Measurements from ENCODE around the gene BTLA.

DNA sequence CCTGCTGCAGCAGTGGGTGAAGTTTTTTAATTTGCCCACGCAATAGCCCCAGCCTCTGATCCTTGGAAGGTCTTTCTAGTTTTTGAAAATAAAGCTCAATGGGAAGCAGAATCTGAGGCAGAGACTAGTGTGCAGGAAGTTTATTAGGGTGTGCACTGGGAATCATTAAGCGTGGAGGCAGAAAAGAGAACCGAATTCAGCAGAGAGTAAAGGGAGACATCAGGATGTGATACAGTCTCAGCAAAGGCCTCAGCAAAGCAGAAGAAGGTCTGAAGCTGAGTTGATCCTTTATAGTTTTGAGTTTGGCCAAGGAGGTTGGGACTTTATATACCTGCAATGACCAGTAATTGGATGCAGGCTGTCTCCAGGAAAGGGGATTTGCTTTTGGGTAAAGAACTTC lies 4.9 kb upstream of the BTLA start:
- TF ChIP-seq ZBTB49 (tag by site-specific recombination; IDR thresholded peaks at IDR 0.05; ENCODE audit: low read depth) (no peak), ZNF768 (tag by site-specific recombination; IDR thresholded peaks at IDR 0.05) (no peak)
